ENCODE results near the gene MAP3K6. TPM values are rescaled to one million over a fixed set of nuclear protein-coding genes. Genes with fewer than 3 reads are reported as not detected.

The MAP3K6 gene
- total and polyA plus RNA-seq, 2 of the 4 experiments (the other 2 are of a cell fraction) = 4.8 to 15.9 TPM

GRCh38 chr1:27346357-27346756 is 20.4 kb downstream of the MAP3K6 start:
- dilution Hi-C loops (cut with HindIII; ENCODE audit: low sequenced_read_pairs, unreplicated experiment) (no loop called here), intact Hi-C loops (cut with micrococcal nuclease) (no loop called here), in situ Hi-C loops (cut with MboI; ENCODE audit: low sequenced_read_pairs) (no loop called here)
- ATAC-seq (ENCODE audit: low read depth) (no peak), DNase-seq (no peak)
- Histone ChIP-seq H3K27me3 (ENCODE audit: control insufficient read depth, insufficient read depth, low read length) (no peaks in the 10 kb centered on the region; the same call in 1 of the 2 replicates), H2AK5ac (ENCODE audit: low read depth, low read length) (no peak overlapping the region), H3K56ac (ENCODE audit: extremely low read depth, insufficient read depth, low read length) (no peak overlapping the region), H3K4ac (ENCODE audit: low read depth, low read length) (no peak overlapping the region), H2AFZ (replicated peaks; ENCODE audit: low read length, poor library complexity) (no peak overlapping the region), H2BK5ac (ENCODE audit: low read depth, low read length, poor library complexity, severe bottlenecking) (no peak overlapping the region), H4K8ac (ENCODE audit: low read depth in 2 of 2, low read length in 2 of 2) (no peak overlapping the region), H3K36me3 (ENCODE audit: control insufficient read depth, insufficient read depth, low read length) (no peaks in the 10 kb centered on the region), H3K4me3 (ENCODE audit: insufficient read depth, low read depth, low read length) (no peak overlapping the region), H2BK120ac (ENCODE audit: low read depth, low read length) (no peak overlapping the region), H3K27ac (ENCODE audit: insufficient read depth, low read length) (no peak overlapping the region), H4K91ac (ENCODE audit: insufficient read depth, low read depth, low read length) (no peak overlapping the region), H2BK20ac (ENCODE audit: low read depth, low read length) (no peak overlapping the region), H2BK15ac (ENCODE audit: low read depth, low read length) (no peak overlapping the region), H4K5ac (ENCODE audit: low read depth, low read length) (no peak overlapping the region), H2AK9ac (replicated peaks; ENCODE audit: low read depth, low read length, poor library complexity) (no peak overlapping the region), H3K79me1 (ENCODE audit: low read depth in 1 of 2, low read length in 2 of 2) (no peaks in the 10 kb centered on the region), H3K4me2 (ENCODE audit: low read depth, low read length) (no peak overlapping the region), H4K20me1 (ENCODE audit: insufficient read depth, low read length) (no peaks in the 10 kb centered on the region), H3K4me1 (ENCODE audit: control insufficient read depth, insufficient read depth, low read length) (peaks cover 14% of the 10 kb centered on the region), H3K9ac (ENCODE audit: low read depth, low read length) (no peak overlapping the region), H3K9me1 (ENCODE audit: insufficient read depth, low read length) (peaks cover 3% of the 10 kb centered on the region), H3K23ac (ENCODE audit: low read depth, low read length) (no peak overlapping the region), H3K9me3 (ENCODE audit: control insufficient read depth, insufficient read depth, low read length) (no peaks in the 10 kb centered on the region), H3K18ac (ENCODE audit: low read depth, low read length) (no peak overlapping the region), H3K14ac (replicated peaks; ENCODE audit: low read depth, low read length) (no peak overlapping the region)
- no peak for TF ChIP-seq MXI1 (IDR thresholded peaks at IDR 0.05; ENCODE audit: borderline replicate concordance, low read depth, low read length)
- no peak for TF ChIP-seq NFE2L2 (IDR thresholded peaks at IDR 0.05; ENCODE audit: low read depth, low read length)
- TF ChIP-seq CEBPB (IDR thresholded peaks at IDR 0.05; ENCODE audit: low read depth, low read length) = no peak
- no peak for TF ChIP-seq RFX5 (IDR thresholded peaks at IDR 0.05; ENCODE audit: low read depth, low read length)
- no peak for TF ChIP-seq CHD1 (IDR thresholded peaks at IDR 0.05; ENCODE audit: low read depth, low read length)
- no peak for TF ChIP-seq SMC3 (IDR thresholded peaks at IDR 0.05; ENCODE audit: low read depth, low read length)
- TF ChIP-seq FOS (IDR thresholded peaks at IDR 0.05; ENCODE audit: low read depth, low read length) = no peak
- no peak for TF ChIP-seq MAFK (IDR thresholded peaks at IDR 0.05; ENCODE audit: low read depth, low read length)
- TF ChIP-seq MAZ (IDR thresholded peaks at IDR 0.05; ENCODE audit: borderline replicate concordance, low read depth, low read length) = no peak
- no peak for TF ChIP-seq USF2 (IDR thresholded peaks at IDR 0.05; ENCODE audit: low read depth, low read length)
- no peak for TF ChIP-seq RCOR1 (IDR thresholded peaks at IDR 0.05; ENCODE audit: insufficient replicate concordance, low read length)
- BruUV-seq (replicated peaks) = no TSS peak
- ChIA-PET POLR2A (ENCODE audit: unreplicated experiment) (no interaction called here), CTCF (interaction anchor here (0.9 kb wide), 1 partner anchor 14 kb away, joined by 4 read pairs; no protein-coding TSS in a partner anchor)
- no CpG with 5 or more reads among the region's 8 CpGs for WGBS, 2 experiments (ENCODE audit: extremely low coverage in 2 of 2, insufficient read length in 1 of 2)
